Measurements from ENCODE around the gene FBXW11.
"Not testable (repeated sequence)": the region's sequence is repeated elsewhere in the genome, so short reads cannot be mapped to it uniquely, and the experiment has no call there.

Gene FBXW11

GRCh38 chr5:172006321-172007174 is at the start of gene FBXW11:
Gene FBXW11 (minus strand): TSS chr5:172006638. CDS start chr5:172006502, 136 bp downstream.
- peak; percentile 91 to 95 for DNase-seq

GRCh38 chr5:172055996-172056395 is 49.6 kb upstream of the FBXW11 start:
- DNase-seq, result no peak

- DNase-seq, result no peak
Measured at GRCh38 chr5:172055421-172055820, 49.0 kb upstream of the FBXW11 start.

- DNase-seq, result no peak
Measured at GRCh38 chr5:172054611-172055153, 48.2 kb upstream of the FBXW11 start.

- DNase-seq, result no peak
Measured at GRCh38 chr5:172052450-172053236, 46.2 kb upstream of the FBXW11 start.

GRCh38 chr5:172051643-172052339 is 45.4 kb upstream of the FBXW11 start:
- DNase-seq, result no peak

- DNase-seq, result no peak
Measured at GRCh38 chr5:172050080-172050479, 43.6 kb upstream of the FBXW11 start.

GRCh38 chr5:172049226-172049796 is 42.9 kb upstream of the FBXW11 start:
- no peak for DNase-seq

- no peak for DNase-seq
Measured at GRCh38 chr5:172048539-172049101, 42.2 kb upstream of the FBXW11 start.

- DNase-seq, result no peak
Measured at GRCh38 chr5:172048170-172048422, 41.7 kb upstream of the FBXW11 start.

GRCh38 chr5:172046593-172046992 is 40.2 kb upstream of the FBXW11 start:
- DNase-seq, result no peak

GRCh38 chr5:172045315-172045632 is 38.8 kb upstream of the FBXW11 start:
- no peak for DNase-seq

GRCh38 chr5:172044631-172045314 is 38.3 kb upstream of the FBXW11 start:
- no peak for DNase-seq

- no peak for DNase-seq
Measured at GRCh38 chr5:172043865-172044264, 37.4 kb upstream of the FBXW11 start.

- DNase-seq, result no peak
Measured at GRCh38 chr5:172042183-172042582, 35.7 kb upstream of the FBXW11 start.

- DNase-seq, result no peak
Measured at GRCh38 chr5:172038167-172038566, 31.7 kb upstream of the FBXW11 start.

GRCh38 chr5:172035049-172035448 is 28.6 kb upstream of the FBXW11 start:
- DNase-seq, result no peak

GRCh38 chr5:172031894-172032461 is 25.5 kb upstream of the FBXW11 start:
- no peak for DNase-seq

GRCh38 chr5:172029876-172030275 is 23.4 kb upstream of the FBXW11 start:
- DNase-seq, result no peak

GRCh38 chr5:172028167-172028566 is 21.7 kb upstream of the FBXW11 start:
- no peak for DNase-seq

- DNase-seq, result not testable (repeated sequence)
Measured at GRCh38 chr5:172020110-172020786, 13.8 kb upstream of the FBXW11 start.
